HG03432 (cell line): ENCODE results near the gene TRMT11.
A peak's percentile ranks its signal among the peaks of the same experiment; 100 is the strongest.
"Not testable (repeated sequence)": the region's sequence is repeated elsewhere in the genome, so short reads cannot be mapped to it uniquely, and the experiment has no call there.

Experiments
- ATAC-seq: cut with Tn5 transposase; IDR thresholded peaks from one replicate; pipeline ENCODE4 v1.9.1; 2021; ENCODE audit warnings: mild to moderate bottlenecking, moderate library complexity; ENCODE audit not compliant: unreplicated experiment

Gene TRMT11

GRCh38 chr6:125986301-125987025 is at the start of gene TRMT11:
Gene TRMT11 (plus strand): TSS chr6:125986540. CDS start chr6:125986551, 11 bp downstream.
- ATAC-seq: peak; percentile 97

DNA sequence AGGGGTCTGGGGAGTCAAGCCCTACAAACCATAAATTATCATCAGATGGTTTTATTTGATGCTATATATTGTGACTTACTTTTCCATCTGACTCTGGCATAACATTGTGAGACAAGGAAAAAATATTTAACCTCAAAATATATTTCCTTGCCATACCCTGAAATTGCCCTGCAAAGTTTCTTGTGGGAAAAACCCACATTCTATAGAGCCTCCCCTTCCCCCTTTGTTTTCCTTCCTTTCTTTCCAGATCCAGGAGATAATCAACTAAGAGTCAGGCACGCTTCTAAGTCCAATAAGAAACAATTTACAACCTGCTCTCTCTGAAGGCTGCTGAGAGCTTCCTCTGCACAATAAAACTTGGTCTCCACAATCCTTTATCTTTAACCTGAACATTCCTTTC is 47.3 kb upstream of the TRMT11 start:
- no peak for ATAC-seq

GRCh38 chr6:125939791-125940190 is 46.5 kb upstream of the TRMT11 start:
- no peak for ATAC-seq

GRCh38 chr6:125940247-125941041 is 45.9 kb upstream of the TRMT11 start:
- ATAC-seq: no peak

GRCh38 chr6:125942672-125943527 is 43.4 kb upstream of the TRMT11 start:
- ATAC-seq: no peak

- no peak for ATAC-seq
Observed at GRCh38 chr6:125943528-125944433, 42.6 kb upstream of the TRMT11 start.

GRCh38 chr6:125944434-125944816 is 41.9 kb upstream of the TRMT11 start:
- no peak for ATAC-seq

DNA sequence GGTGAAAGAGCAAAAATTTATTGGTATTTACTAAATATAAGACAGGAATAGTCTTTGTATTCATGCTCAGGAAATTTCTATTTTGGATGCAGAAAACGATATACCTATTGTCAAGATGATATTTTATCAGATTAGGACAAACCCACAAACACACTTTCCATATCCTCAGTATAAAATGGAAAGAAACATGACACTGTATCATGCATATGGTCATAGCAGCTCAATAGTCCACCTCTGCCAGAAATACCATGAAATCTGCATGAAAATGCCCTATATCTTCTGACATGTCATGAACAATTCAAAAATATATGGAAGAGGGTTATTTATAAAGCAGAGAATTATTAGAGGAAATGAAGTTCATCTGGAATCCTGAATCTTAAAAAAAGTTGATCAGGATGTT is 41.4 kb upstream of the TRMT11 start:
- ATAC-seq: no peak

DNA sequence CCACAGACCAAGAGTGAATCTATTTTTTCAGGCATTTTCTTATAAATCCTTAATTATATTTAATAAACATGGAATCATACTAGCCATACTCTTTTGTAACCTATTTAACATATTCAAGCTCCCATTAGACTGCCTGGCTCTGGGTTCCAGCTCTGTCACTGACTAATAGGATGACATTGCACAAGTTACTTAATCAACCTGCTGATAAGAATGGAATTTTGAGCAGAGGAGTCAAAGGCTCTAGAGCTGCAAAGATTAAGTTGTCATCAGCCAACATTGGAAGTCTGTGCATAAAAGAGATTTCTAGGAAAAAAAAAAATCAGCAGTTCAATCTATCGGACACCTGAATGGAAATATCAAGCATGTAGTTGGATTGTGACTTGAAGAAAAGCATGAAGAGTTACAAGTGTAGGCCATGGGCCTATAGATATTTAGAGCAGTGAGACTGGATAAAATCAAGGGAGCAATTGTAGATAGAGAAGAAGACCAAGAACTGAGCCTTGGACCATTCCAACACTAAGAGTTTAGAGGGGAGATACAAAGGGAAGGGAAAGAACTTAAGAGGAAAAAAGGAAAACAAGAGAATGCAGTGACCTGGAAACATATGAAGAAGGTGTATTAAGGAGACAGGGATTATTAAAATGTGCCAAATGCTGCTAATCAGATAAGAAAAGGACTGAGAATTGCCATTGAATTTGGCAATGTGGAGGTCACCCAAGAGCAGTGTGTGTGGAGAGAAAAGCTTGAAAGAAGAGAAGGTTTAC is 40.8 kb upstream of the TRMT11 start:
- no peak for ATAC-seq

DNA sequence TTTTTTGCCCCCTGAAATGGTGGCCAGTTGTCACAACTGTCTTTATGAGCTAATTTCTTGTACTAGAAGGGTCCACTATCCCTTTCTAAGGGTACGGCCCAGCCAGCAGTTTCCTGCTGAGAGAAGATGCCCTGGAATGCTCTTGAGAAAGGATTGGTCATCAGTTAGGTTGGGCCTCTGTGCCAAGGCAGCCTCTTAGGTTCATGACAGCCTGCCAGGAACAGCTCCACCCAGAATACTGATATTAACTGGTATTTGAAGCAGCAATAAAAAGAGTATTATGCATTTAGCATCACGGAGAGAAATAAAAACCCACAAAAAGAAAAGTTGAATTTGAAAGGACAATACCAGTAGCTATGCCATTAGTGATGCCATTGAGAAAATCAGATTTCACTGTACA is 38.7 kb upstream of the TRMT11 start:
- ATAC-seq: no peak

- ATAC-seq: no peak
Observed at GRCh38 chr6:125948455-125948854, 37.9 kb upstream of the TRMT11 start.

GRCh38 chr6:125949069-125949468 is 37.3 kb upstream of the TRMT11 start:
- no peak for ATAC-seq

- no peak for ATAC-seq
Observed at GRCh38 chr6:125950293-125950692, 36.0 kb upstream of the TRMT11 start.

DNA sequence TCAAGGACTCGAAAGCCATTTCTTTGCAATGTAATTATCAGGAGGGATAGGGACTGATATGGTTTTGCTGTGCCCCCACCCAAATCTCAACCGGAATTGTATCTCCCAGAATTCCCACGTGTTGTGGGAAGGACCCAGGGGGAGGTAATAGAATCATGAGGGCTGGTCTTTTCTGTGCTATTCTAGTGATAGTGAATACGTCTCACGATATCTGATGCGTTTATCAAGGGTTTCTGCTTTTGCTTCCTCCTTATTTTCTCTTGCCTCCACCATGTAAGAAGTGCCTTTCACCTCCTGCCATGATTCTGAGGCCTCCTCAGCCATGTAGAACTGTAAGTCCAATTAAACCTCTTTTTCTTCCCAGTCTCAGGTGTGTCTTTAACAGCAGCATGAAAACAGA is 35.6 kb upstream of the TRMT11 start:
- ATAC-seq: not testable (repeated sequence)

DNA sequence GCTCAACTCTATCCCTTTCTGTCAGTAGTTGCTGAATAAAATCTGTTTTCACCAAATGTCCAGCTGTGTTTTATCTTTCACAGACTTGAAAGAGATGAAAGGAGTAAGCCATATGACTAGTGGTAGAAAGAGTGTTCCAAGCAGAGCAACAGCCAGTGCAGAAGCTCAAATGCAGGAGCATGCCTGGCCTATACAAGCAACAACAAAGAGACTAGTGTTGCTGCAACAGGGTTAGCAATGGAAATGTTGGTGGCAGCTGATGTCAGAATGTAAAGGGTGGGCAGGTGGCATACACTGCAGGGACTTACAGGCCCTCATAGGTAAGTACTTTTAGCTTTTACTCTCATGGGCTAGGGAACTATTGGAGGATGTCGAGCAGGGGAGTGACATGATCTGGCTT is 35.0 kb upstream of the TRMT11 start:
- ATAC-seq: no peak

DNA sequence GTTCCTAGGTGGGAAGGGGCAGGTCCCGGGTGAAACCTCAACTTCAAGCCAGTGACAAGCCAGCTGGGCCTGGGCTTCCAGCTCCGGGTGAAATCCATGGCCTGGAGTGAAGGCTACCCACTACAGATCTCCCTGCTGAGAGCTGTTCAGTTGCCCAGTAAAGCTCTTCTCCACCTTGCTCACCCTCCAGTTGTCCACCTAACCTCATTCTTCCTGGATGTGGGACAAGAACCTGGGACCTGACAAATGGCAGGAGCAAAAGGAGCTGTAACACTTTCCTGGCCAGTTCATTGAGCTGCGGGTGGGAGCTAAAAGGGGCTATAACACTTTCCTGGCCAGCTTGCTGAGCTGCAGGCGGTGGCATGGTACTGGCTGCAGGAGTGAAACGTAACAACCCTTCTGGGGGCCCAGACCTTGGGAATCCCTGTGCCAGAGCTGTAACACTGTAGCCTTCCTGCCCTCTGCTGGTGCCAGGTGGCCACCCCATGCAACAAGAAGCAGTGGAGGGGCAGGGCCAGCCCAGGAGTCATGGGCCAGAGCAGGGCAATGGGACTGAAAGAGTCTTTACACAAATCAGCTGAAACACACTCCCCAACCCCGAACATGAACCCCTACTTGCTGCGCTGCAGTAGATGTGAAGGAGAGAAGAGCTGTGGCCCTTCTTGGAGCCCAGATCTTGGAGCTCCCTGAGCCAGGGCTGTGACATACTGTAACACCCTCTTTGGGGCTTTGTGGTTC is 33.4 kb upstream of the TRMT11 start:
- peak; percentile 12 for ATAC-seq

- ATAC-seq: no peak
Observed at GRCh38 chr6:125953502-125953875, 32.9 kb upstream of the TRMT11 start.

DNA sequence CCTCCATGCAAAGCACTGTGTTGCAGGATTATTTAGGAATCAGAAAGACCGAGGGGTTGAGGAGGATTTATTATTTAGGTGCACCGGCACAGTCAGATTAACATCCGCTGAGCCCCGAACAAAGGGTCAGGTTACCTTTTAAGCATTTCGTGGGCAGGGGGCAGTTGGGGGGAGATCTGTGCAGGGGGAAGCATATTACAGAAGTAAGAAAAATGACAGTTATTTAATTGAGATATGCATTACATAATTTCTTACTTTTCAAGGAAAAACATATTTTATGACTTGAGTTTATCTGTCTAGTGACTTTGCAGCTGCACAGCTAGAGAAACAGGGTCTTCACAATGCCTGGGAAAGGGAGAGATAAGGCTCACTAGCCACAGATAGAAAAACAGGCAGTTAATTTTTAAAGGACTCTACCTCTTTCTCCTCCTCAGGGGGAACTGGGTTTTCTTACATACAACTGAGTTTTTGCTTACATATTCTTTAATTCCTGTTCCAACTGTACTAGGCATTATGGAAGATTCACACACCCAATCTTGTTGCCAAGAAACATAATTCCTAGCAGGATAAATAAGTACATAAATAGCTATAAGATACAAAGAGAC is 31.5 kb upstream of the TRMT11 start:
- no peak for ATAC-seq

- ATAC-seq: no peak
Observed at GRCh38 chr6:125955973-125956372, 30.4 kb upstream of the TRMT11 start.
